CD4-positive, alpha-beta T cell treated with Interleukin-6 at 100 ng/mL for 8 hours (primary cell): ENCODE measurements around the gene LAGE3.

Source experiments
- DNase-seq: peaks from one replicate; pipeline ENCODE4 v3.0.0-alpha.2; 2020; ENCODE audit warnings: mixed read lengths, low spot score

The LAGE3 gene

DNA sequence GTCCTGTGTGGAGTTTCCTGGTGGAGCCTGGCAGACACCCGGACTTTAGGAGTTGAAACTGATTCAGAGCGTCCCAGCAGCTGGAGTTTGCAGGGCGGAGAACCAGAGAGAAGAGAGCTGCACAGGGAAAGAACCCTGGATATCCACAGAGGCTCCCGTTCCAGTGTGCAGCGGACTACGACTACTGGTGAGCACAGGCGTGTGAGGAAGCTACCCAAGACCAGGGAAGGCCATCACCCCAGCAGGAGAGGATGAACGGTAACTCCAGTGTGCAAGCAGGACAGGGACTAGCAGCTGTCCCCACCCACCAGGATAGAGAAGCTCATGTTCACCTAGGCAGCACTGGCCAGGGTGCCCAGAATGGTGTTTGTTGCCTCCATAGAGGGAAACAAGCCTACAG is 2.3 kb downstream of the LAGE3 start:
- DNase-seq, result no peak

DNA sequence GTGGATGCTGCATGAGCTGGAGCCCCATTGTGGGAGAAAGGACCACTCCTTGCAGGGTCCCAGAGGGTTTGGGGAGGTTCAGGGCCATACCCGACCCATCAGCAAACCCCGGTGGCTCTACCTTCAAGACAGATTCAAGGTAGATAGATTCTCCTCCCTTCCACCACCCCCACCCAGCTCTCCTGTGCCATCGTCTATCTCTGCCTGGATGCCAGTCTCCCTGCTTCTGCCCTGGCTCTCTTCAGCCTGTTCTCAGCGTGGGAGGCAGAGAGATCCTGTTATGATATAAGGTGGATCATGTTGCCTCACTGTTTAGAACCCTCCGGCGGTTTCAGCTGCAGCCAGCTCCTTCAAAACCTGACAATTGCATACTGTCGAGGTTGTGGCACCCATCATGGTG is 5.4 kb downstream of the LAGE3 start:
- no peak for DNase-seq

- no peak for DNase-seq
Measured at GRCh38 chrX:154472685-154473632, 6.1 kb downstream of the LAGE3 start.

DNA sequence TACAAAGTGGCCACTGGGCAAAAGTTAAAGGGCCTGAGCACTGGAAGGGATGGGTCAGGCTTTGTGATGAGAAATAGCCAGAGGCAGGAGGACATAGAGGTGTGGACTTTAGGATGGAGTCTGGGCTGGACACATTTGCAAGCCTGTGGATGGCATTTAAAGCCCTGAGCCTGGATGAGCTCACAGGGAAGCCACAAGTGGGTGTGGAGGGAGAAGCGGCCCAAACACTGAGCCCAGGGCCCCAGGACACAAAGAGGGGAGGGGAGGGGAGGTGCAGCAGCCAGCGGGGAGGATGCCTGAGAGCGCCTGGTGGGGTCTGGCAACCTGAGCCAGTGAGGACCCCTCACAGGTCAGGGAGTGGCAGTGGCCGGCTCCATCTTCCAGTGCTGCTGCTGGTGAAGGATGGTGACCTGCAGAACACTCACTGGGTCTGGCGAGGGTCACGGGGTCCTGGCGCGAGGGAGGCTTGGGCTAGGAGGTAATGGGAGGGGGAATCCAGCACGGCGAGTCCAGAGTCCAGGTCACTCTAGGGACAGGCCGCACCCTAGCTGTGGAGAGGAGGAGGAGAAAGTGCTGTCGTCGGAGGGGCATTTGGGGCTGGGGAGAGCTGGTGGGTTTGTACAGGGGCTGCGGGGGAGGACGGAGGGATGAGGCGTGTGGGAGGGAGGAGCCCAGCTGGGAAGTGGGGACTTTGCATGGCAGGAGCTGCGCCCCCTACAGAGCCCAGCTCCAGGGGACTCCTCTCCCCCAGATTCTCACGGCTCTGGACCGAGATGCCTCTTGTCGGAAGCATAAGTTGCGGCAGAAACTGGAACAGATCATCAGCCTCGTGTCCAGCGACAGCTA is 7.0 kb downstream of the LAGE3 start:
- no peak for DNase-seq

DNA sequence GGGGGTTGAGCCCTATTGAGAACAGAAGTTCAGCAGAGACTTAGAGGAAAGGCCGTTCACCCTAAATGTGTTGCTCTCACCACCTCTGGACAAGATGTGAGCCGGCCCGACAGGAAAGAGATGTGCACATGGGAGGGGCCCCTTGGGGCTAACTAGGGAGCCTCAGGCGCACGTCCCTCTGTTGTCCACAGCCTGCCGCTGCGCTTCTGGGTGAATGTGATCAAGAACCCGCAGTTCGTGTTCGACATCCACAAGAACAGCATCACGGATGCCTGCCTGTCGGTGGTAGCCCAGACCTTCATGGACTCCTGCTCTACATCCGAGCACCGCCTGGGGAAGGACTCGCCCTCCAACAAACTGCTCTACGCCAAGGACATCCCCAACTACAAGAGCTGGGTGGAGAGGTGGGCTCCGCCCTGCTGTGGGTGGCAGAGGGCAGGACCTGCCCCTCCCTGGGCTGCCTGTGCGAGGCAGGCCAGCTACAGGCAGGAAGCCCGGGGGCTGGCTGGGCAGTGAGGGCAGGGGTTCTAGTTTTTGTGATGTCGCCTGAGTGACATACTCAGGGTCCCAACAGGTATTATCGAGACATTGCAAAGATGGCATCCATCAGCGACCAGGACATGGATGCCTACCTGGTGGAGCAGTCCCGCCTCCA is 8.0 kb downstream of the LAGE3 start:
- no peak for DNase-seq

- no peak for DNase-seq
Measured at GRCh38 chrX:154470434-154470833, 8.6 kb downstream of the LAGE3 start.

DNA sequence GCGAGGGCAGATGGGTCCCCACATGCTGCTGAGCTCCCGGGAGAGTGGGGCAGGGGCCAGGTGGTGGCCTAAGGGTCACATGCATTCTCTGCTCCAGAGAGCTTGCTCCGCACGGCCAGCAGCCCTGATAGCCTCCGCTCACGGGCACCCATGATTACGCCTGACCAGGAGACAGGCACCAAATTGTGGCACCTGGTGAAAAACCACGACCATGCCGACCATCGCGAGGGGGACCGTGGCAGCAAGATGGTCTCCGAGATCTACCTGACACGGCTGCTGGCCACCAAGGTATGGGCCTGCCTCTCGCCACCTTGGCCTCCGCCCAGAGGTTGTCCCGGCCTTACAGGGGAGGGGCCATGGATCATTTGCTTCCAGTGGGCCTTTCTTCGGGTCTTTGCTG is 9.2 kb downstream of the LAGE3 start:
- no peak for DNase-seq

GRCh38 chrX:154469114-154469513 is 10.0 kb downstream of the LAGE3 start:
- no peak for DNase-seq

DNA sequence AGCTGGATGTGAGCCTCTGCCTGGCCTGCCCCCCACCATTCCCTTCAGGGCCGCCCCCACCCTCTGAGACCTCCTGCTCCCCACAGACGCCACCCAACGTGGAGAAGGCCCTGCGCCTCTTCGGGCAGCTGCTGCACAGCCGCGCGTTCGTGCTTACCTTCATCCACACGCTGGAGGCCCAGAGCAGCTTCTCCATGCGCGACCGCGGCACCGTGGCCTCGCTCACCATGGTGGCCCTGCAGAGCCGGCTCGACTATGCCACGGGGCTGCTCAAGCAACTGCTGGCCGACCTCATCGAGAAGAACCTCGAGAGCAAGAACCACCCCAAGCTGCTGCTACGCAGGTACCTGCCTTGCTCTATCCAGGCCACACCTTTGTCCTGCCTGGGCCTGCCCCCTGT is 10.9 kb downstream of the LAGE3 start:
- DNase-seq, result no peak

- DNase-seq, result no peak
Measured at GRCh38 chrX:154467556-154467955, 11.5 kb downstream of the LAGE3 start.

DNA sequence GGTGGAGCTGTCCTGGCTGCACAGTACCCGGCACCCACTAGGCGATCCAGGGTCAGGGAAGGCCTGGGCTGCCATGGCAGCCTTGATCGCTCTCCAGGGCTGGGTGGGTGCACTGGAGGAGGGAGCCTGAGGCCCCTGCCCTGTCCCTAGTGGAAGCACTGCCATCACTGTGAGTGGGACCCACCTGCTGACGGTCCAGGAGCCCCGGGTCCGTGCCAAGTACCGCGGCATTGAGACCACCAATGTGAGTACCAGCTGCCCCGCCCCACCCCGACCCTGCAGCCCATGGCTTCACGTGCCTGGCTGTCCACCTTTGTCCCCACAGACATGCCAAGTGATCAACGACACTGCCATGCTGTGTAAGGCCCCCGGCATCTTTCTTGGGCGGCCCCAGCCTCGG is 12.2 kb downstream of the LAGE3 start:
- DNase-seq, result no peak

- DNase-seq, result no peak
Measured at GRCh38 chrX:154466036-154466435, 13.0 kb downstream of the LAGE3 start.

DNA sequence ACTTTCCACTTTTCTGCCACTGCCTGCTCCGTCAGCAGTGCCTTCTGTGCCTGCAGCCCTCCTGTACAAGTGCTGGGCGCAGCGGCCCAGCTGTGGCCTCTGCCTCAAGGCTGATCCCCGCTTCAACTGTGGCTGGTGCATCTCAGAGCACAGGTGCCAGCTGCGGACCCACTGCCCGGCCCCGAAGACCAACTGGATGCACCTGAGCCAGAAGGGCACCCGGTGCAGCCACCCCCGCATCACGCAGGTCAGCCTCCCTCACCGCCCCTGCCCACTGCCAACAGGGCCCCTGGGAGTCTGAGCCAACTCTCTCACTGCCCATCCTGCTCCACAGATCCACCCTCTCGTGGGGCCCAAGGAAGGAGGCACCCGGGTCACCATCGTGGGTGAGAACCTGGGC is 13.5 kb downstream of the LAGE3 start:
- no peak for DNase-seq

- DNase-seq, result no peak
Measured at GRCh38 chrX:154464806-154465365, 14.2 kb downstream of the LAGE3 start.

DNA sequence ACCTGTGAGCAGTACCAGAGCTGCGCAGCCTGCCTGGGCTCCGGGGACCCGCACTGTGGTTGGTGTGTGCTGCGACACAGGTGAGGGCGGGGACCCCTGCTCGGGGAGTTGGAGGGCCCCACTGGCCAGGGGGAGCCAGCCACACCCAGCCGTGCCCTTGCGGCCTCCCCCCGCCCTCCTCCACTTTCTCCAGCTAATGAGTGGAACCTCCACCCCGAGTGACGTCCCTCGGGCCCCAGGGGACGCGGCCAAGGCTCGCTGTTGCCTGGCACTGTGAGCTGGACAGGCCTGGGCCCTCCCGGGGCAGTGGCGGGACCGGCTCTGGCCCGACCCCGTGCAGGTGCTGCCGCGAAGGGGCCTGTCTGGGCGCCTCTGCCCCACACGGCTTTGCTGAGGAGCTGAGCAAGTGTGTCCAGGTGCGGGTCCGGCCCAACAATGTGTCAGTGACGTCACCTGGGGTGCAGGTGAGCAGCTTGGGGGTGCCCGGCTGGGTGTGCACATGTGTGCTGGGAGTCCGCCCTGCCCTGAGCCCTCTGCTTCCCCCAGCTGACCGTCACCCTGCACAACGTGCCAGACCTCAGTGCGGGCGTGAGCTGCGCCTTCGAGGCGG is 15.4 kb downstream of the LAGE3 start:
- no peak for DNase-seq

DNA sequence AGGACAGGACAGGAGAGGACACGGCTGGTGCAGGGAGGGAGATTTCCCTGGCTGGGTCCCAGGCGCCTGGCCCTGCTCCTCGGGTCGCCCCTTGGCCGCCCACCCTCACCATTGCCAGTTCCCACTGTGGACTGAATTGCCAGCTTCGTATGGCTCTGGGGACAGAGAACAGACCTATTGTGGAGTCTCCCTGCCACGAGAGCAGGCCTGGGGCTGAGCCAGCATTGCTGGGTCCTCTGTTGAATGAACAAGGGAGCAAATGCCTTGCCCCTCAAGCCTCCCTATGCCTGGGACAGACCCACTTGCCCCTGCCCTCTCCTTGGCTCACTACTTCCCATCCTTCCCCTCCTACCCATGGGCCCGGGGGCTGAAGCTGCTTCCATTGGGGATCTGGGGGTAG is 16.7 kb downstream of the LAGE3 start:
- DNase-seq, result no peak

DNA sequence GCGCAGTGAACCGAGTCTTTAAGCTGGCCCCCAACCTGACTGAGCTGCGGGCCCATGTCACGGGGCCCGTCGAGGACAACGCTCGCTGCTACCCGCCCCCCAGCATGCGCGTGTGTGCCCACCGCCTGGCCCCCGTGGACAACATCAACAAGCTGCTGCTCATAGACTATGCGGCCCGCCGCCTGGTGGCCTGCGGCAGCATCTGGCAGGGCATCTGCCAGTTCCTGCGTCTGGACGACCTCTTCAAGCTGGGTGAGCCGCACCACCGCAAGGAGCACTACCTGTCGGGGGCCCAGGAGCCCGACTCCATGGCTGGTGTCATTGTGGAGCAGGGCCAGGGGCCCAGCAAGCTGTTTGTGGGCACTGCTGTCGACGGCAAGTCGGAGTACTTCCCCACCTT is 18.8 kb downstream of the LAGE3 start:
- no peak for DNase-seq

DNA sequence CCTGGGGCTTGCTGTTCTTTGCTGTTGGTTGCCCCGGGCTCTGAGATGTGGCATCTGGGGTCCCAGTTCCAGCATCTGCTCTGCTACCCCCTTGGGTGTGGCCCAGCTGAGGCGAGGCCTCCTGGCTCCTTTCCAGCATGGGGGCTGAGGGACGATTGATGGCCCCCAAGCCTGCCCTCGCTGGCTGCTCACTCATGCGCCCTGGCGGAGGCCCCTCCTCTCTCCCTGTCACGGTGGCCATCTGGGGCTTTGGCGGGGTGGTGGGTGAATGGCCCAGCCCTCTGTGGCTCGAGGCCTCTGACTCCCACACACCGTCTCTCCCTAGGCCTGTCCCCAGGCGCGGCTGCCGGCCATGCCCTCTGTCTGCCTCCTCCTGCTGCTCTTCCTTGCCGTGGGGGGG is 19.2 kb downstream of the LAGE3 start:
- DNase-seq, result no peak

- no peak for DNase-seq
Measured at GRCh38 chrX:154458954-154459778, 19.9 kb downstream of the LAGE3 start.

- DNase-seq, result peak; percentile 48
Measured at GRCh38 chrX:154458116-154458953, 20.7 kb downstream of the LAGE3 start, which contains the start of gene PLXNA3. TSS of gene PLXNA3 (plus strand) at chrX:154458281. CDS start at chrX:154460184, 1,903 bp downstream.
